CD4-positive, alpha-beta T cell treated with Interleukin-21 for 1 hour (primary cell): ENCODE data around the gene SLC16A11.
"Not testable (repeated sequence)": the region's sequence is repeated elsewhere in the genome, so short reads cannot be mapped to it uniquely, and the experiment has no call there.

ENCODE experiments used
- DNase-seq: peaks from one replicate; pipeline ENCODE4 v3.0.0-alpha.2; 2020

The SLC16A11 gene

DNA sequence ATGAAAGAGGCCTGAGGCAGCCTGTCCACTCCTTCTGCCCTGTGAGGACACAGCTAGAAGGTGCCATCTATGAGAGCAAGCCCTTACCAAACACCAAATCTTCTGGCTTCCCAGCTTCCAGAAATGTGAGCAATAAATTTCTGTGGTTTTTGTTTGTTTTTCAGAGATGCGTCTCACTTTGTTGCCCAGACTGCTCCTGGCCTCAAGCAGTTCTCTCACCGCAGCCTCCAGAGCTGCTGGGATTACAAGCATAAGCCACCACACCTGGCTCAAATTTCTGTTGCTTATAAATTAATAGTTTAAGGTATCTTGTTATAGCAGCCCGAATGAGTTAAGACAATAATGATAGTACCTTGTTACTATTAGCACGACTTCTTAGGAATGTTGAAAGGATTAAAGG is 12.5 kb upstream of the SLC16A11 start:
- no peak for DNase-seq

DNA sequence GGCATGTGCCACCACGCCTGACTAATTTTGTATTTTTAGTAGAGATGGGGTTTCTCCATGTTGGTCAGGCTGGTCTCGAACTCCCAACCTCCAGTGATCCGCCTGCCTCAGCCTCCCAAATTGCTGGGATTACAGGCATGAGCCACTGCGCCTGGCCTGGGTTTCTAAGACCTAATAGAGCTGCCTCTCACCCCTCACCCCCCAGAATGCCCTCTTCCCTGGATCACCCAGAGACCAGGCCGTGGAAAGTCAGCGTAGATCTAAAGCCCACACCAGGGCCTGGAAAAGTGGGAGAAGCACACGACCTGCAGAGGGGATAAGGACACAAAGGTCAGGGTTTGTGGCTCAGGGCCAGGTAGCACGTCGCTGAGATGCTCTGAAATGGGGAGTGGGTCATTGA is 6.7 kb upstream of the SLC16A11 start:
- not testable (repeated sequence) for DNase-seq

DNA sequence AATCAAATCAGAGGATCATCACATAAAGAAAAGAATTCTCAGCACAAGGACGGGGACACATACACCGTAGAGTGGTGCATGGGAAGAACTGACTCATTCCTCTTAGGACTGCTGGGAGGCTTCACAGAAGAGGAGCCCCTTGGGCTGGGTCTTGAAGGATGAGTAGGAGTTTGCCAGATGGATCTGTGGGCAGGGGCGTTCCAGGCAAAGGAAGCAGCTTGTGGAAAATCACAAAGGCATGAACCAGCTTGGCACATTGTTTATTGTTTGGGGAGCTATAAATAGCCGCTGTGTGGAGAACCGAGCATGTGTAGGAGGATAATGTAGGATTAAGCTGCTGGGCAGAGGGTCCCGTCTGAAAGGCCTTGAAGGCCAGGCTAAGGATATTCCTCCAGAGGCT is 5.1 kb upstream of the SLC16A11 start:
- DNase-seq = no peak

DNA sequence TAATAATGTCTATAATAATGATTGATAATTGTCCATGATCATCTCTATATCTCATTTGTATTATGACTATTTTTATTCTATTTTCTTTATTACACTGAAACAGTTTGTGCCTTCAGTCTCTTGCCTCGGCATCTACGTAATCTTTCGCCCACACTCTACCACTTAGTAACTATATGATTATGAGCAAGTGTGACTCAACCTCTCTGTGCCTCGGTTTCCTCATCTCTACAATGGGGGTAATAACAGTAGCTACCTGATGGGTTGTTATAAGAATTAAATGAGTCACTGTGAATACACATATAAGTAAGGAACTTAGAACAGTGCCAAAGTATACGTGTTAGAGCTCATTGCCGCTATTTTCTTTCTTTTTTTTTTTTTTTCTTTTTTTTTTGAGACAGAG is 3.7 kb upstream of the SLC16A11 start:
- no peak for DNase-seq

GRCh38 chr17:7046725-7047397 is 3.0 kb upstream of the SLC16A11 start:
- peak; percentile 92 for DNase-seq

GRCh38 chr17:7046127-7046724 is 2.3 kb upstream of the SLC16A11 start:
- DNase-seq = peak; percentile 50

- DNase-seq = peak; percentile 85
These were observed 1.7 kb upstream of the SLC16A11 start for GRCh38 chr17:7045492-7046126.

DNA sequence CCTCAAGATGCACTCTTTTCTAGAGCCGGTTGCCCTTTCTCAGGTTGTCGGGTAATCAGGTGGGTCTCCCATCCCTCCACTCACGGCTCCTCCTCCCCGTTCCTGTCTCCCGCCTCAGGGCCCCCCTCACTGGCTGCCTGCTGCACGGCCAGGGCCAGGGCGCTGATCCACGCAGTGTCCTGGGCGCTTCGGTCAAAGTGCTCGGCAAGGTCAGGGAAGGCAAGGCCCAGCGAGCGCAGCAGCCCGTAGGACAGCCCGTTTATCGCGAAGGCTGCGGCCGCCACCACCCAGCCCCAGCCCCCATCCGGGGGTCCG is 753 bp downstream of the SLC16A11 start:
- DNase-seq = no peak

DNA sequence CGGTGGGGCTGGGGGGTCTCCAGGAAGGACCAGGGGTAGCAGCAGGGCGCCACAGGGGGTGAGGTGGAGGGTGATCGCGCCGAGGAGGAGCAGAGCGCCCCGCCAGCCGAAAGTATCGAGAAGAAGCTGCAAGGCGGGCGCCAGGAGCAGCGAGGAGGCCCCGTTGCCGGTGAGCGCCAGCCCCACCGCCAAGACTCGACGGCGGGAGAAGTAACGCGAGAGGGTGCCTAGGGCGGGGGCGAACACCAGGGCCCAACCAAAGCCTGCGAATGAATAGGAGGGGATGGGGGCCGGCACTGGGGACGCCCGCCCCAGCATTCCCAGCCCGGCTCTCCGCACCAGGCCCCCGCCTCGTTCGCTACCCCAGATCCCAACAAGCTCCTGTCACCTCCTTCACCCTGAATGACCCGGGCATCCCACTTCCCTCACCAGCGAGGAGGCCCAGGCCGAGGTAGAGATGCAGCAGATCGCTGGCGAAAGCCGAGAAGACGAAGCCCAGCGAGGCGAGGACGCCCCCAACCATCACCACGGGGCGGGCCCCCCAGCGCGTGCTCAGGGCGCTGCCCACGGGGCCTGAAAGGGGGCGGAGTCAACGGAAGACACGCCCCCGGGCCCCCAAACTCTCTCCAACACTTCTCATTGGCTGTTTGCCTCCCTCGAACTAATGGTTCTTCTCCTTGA is 1.3 kb downstream of the SLC16A11 start:
- peak; percentile 54 for DNase-seq

GRCh38 chr17:7041607-7042500 is 2.0 kb downstream of the SLC16A11 start:
- DNase-seq = no peak

GRCh38 chr17:7039832-7040231 is 4.1 kb downstream of the SLC16A11 start:
- no peak for DNase-seq

DNA sequence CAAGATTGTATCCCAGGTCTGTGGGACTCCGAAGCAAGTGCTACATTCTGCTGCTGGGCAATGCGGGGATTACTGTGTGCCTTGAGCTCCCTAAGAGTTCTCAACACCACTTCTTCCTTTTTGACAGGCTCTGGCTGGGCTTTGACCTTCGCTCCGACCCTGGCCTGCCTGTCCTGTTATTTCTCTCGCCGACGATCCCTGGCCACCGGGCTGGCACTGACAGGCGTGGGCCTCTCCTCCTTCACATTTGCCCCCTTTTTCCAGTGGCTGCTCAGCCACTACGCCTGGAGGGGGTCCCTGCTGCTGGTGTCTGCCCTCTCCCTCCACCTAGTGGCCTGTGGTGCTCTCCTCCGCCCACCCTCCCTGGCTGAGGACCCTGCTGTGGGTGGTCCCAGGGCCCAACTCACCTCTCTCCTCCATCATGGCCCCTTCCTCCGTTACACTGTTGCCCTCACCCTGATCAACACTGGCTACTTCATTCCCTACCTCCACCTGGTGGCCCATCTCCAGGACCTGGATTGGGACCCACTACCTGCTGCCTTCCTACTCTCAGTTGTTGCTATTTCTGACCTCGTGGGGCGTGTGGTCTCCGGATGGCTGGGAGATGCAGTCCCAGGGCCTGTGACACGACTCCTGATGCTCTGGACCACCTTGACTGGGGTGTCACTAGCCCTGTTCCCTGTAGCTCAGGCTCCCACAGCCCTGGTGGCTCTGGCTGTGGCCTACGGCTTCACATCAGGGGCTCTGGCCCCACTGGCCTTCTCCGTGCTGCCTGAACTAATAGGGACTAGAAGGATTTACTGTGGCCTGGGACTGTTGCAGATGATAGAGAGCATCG is 5.6 kb downstream of the SLC16A11 start:
- DNase-seq = no peak

DNA sequence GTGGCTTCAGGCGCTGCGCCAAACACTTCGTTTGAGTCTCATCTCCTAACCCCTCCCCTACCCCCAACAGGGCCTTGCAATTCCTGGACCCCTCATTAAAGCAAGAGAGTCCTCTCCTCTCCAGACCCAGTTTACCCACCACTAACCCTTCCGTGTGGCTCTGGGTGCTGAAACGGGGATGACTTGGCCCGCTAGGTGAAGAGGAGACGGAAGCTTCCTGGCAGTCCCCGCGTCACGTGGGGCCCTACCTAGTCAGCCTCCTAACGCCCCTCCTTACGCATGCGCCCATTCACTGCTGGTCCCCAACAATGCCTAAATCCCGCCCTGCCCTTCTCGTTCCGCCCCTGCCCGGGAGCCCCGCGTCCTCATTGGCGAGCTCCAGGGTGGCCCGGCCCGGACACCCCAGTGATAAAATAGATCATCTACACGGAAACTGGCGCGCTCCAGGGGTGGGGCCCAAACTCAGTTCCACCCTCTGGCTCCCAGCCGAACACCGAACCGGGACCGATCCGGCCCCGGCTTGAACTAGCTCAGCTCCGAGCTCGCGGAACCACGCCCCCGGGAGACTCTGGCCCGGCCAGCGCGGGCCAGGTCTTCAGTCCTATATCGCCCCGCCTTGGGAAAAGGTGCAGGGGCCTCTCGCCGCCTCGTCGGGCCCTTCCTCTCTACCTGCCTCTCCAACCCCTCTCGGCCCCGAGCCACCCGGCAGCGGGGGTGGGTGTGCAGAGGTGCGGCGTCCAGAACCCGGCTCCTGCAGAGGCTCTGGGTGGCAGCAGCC is 8.1 kb downstream of the SLC16A11 start, which contains the start of gene SLC16A13:
Gene SLC16A13 (plus strand): TSS at position 425 of the 778 bp plus-strand sequence. CDS start 368 bp downstream, outside the sequence.
- peak; percentile 99 for DNase-seq

DNA sequence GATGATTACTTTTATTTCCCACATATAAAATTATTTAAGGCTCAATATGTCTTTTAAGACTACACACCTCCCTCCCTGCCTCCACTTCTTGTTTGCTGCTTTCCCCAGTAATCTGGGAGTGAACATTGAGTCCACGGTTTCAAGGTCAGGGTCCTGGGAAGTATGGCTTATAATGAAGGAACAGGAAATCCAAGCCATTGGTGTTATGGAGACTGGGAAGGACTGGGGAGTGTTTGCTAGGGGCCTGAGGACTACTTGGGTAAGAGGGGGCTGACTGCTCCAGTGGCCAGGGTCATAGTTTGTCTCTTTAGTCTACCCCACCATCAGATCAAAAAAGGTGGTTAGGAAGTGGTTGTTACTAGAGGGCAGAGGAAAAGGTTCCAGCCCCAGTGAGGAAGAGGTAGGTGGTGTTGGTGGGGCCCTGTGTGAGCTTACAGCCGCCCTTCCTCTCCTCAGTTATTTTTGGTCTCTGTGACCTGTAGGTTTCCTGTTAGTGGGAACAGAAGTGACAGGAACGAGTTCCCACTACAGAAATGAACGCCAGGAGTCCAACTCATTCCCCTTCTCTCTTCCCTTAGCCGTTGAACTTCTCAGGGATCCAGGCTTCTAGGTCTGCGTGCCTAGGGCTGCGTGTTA is 8.8 kb downstream of the SLC16A11 start:
- peak; percentile 75 for DNase-seq

- DNase-seq = peak; percentile 60
These were observed 14.2 kb downstream of the SLC16A11 start for GRCh38 chr17:7029659-7030058.

DNA sequence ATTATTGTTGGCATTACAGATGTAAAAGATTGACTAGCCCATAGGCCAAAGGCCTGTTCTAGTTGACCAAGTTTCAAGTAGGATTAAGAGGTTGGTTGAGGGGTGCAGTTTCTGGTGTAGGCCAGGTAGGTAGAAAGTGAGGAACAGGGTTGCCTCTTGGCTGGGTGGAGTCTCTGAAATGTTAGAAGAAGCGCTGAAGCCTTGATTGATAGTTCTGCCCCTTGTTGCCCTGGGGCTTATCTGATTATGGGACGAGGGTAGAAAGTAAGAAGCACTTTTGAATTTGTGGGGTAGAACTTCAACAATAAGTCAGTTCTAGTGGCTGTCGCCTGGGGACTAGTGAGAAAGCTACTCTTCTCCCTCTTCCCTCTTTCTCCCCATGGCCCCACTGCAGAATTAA is 14.8 kb downstream of the SLC16A11 start:
- no peak for DNase-seq

- no peak for DNase-seq
These were observed 16.6 kb downstream of the SLC16A11 start for GRCh38 chr17:7027335-7027734.

- no peak for DNase-seq
These were observed 17.3 kb downstream of the SLC16A11 start for GRCh38 chr17:7026471-7027115.

DNA sequence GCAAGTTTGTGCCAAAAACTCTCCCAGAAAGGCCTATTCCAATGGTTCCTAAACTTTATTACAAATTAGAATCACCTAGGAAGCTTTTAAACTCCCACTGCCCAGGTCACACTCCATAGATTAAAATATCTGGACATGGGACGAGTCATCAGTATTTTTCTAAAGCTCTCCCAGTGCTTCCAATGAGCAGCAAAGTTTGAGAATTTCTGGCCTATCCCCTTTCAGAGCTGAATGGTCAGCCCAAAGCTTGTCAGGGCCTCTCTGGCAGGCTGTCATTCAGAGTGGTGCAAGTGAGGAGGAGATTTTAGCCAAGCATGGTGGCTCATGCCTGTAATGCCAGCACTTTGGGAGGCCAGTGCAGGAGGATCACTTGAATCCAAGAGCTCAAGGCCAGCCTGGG is 18.6 kb downstream of the SLC16A11 start:
- DNase-seq = no peak

GRCh38 chr17:7024402-7024785 is 19.5 kb downstream of the SLC16A11 start:
- DNase-seq = no peak
